ENCODE results near the gene UCK1.

Gene UCK1

GRCh38 chr9:131484560-131485185 is 46.4 kb downstream of the UCK1 start:
- no peak for TF ChIP-seq CTCF (IDR thresholded peaks at IDR 0.05; ENCODE audit: low read length)
- no peak for TF ChIP-seq EZH2 (optimal IDR thresholded peaks at IDR 0.05; ENCODE audit: low read depth, low read length)
- TF ChIP-seq EZH2phosphoT487 (IDR thresholded peaks at IDR 0.05; ENCODE audit: low read length), result no peak
- no peak overlapping the region for H2AFZ ChIP-seq (ENCODE audit: low read length)
- peak overlapping the region; percentile 61; the same call in 1 of the 2 replicates for H3K27ac ChIP-seq (ENCODE audit: low read length)
- no peak overlapping the region for H3K4me2 ChIP-seq (ENCODE audit: low read depth, low read length)
- no peaks in the 10 kb centered on the region for H4K20me1 ChIP-seq (ENCODE audit: insufficient read depth, low read length)
- H3K36me3 ChIP-seq (replicated peaks; ENCODE audit: insufficient read depth, low read length), result 0 out of 2 replicates have a peak, but pooled peaks cover 6% of the 10 kb centered on the region
- no peak overlapping the region for H3K9ac ChIP-seq (ENCODE audit: low read length)
- peaks cover 75% of the 10 kb centered on the region for H3K79me2 ChIP-seq (ENCODE audit: low read length)
- no peak for DNase-seq
- no peaks in the 10 kb centered on the region for H3K9me2 ChIP-seq (replicated peaks; ENCODE audit: insufficient read depth, low read length)
- no peak overlapping the region for H3K4me3 ChIP-seq (ENCODE audit: low read length)
- H3K4me1 ChIP-seq (ENCODE audit: low read length), result peaks cover 25% of the 10 kb centered on the region
- no peaks in the 10 kb centered on the region for H3K9me3 ChIP-seq (replicated peaks; ENCODE audit: insufficient read depth, low read length)
- no peaks in the 10 kb centered on the region for H3K27me3 ChIP-seq (replicated peaks; ENCODE audit: insufficient read depth, low read length)
- peaks cover 20% of the 10 kb centered on the region for H3F3A ChIP-seq (ENCODE audit: insufficient read depth, low read length)

GRCh38 chr9:131484051-131484445 is 47.0 kb downstream of the UCK1 start:
- H3K4me2 ChIP-seq (ENCODE audit: low read depth, low read length), result no peak overlapping the region
- H3K27me3 ChIP-seq (replicated peaks; ENCODE audit: insufficient read depth, low read length), result no peaks in the 10 kb centered on the region
- H4K20me1 ChIP-seq (ENCODE audit: insufficient read depth, low read length), result no peaks in the 10 kb centered on the region
- H3K27ac ChIP-seq (ENCODE audit: low read length), result no peak overlapping the region
- H3K4me3 ChIP-seq (ENCODE audit: low read length), result no peak overlapping the region
- no peak for TF ChIP-seq CTCF (IDR thresholded peaks at IDR 0.05; ENCODE audit: low read length)
- H3K9me3 ChIP-seq (replicated peaks; ENCODE audit: insufficient read depth, low read length), result no peaks in the 10 kb centered on the region
- H3K9ac ChIP-seq (ENCODE audit: low read length), result no peak overlapping the region
- H3K9me2 ChIP-seq (replicated peaks; ENCODE audit: insufficient read depth, low read length), result no peaks in the 10 kb centered on the region
- H2AFZ ChIP-seq (ENCODE audit: low read length), result no peak overlapping the region
- peaks cover 76% of the 10 kb centered on the region for H3K79me2 ChIP-seq (ENCODE audit: low read length)
- DNase-seq, result no peak
- H3F3A ChIP-seq (ENCODE audit: insufficient read depth, low read length), result peaks cover 24% of the 10 kb centered on the region
- H3K4me1 ChIP-seq (ENCODE audit: low read length), result peaks cover 31% of the 10 kb centered on the region
- H3K36me3 ChIP-seq (replicated peaks; ENCODE audit: insufficient read depth, low read length), result peaks cover 9% of the 10 kb centered on the region

- no peak overlapping the region for H2AFZ ChIP-seq (ENCODE audit: low read length)
- no peaks in the 10 kb centered on the region for H3K9me2 ChIP-seq (replicated peaks; ENCODE audit: insufficient read depth, low read length)
- peaks cover 35% of the 10 kb centered on the region for H3K4me1 ChIP-seq (ENCODE audit: low read length)
- H3K4me3 ChIP-seq (ENCODE audit: low read length), result no peak overlapping the region
- DNase-seq, result no peak
- no peaks in the 10 kb centered on the region for H3K9me3 ChIP-seq (replicated peaks; ENCODE audit: insufficient read depth, low read length)
- H3K4me2 ChIP-seq (ENCODE audit: low read depth, low read length), result no peak overlapping the region
- H3K9ac ChIP-seq (ENCODE audit: low read length), result no peak overlapping the region
- peaks cover 5% of the 10 kb centered on the region for H3K36me3 ChIP-seq (replicated peaks; ENCODE audit: insufficient read depth, low read length)
- H3K79me2 ChIP-seq (ENCODE audit: low read length), result peaks cover 77% of the 10 kb centered on the region
- H3F3A ChIP-seq (ENCODE audit: insufficient read depth, low read length), result peaks cover 25% of the 10 kb centered on the region
- H3K27ac ChIP-seq (ENCODE audit: low read length), result no peak overlapping the region
- TF ChIP-seq EZH2phosphoT487 (IDR thresholded peaks at IDR 0.05; ENCODE audit: low read length) (no peak), CTCF (IDR thresholded peaks at IDR 0.05; ENCODE audit: low read length) (no peak), EZH2 (optimal IDR thresholded peaks at IDR 0.05; ENCODE audit: low read depth, low read length) (no peak)
- no peaks in the 10 kb centered on the region for H3K27me3 ChIP-seq (replicated peaks; ENCODE audit: insufficient read depth, low read length)
- H4K20me1 ChIP-seq (ENCODE audit: insufficient read depth, low read length), result no peaks in the 10 kb centered on the region
Measured at GRCh38 chr9:131483319-131484050, 47.6 kb downstream of the UCK1 start.

All from MM.1S (cell line).